Neutrophil (primary cell): ENCODE measurements around the gene H19.

Experiments
- H3K27ac ChIP-seq: fragments of 200-600 bp; sonication (generic); 2 replicates; pipeline ENCODE4 v1.5.1; 2016; ENCODE audit warnings: mild to moderate bottlenecking, moderate library complexity
- H3K27me3 ChIP-seq: fragments of 200-600 bp; sonication (generic); 2 replicates; pipeline ENCODE4 v1.6.0; 2016; ENCODE audit warnings: mild to moderate bottlenecking
- H3K36me3 ChIP-seq: fragments of 200-600 bp; sonication (generic); 2 replicates; pipeline ENCODE4 v1.5.1; 2017
- H3K4me1 ChIP-seq, 2 experiments: fragments of 200-600 bp in 1 of 2; sonication (generic) in 1 of 2; 1 replicate in 1 of 2; 2 replicates in 1 of 2; pipeline versions ENCODE4 v1.5.1 to v1.6.1; 2013 to 2016; ENCODE audit warnings: low read depth in 1 of 2, low read length in 1 of 2, mild to moderate bottlenecking in 1 of 2, moderate library complexity in 1 of 2; ENCODE audit not compliant: control insufficient read depth in 1 of 2, insufficient read depth in 1 of 2
- H3K4me3 ChIP-seq, 2 experiments: fragments of 200-600 bp in 1 of 2; sonication (generic) in 1 of 2; 1 replicate in 1 of 2; 2 replicates in 1 of 2; pipeline ENCODE4 v1.5.1; 2013 to 2016; ENCODE audit warnings: low read depth in 1 of 2, low read length in 1 of 2, mild to moderate bottlenecking in 1 of 2, moderate library complexity in 1 of 2
- H3K9me3 ChIP-seq: fragments of 200-600 bp; sonication (generic); 2 replicates; pipeline ENCODE4 v1.5.1; 2016
- TF ChIP-seq, protein P1 (sequence below): fragments of 200-600 bp; sonication (generic); IDR thresholded peaks from 2 replicates; pipeline ENCODE4 v1.5.1; 2016; ENCODE audit warnings: antibody characterized with exemption

Gene H19

DNA sequence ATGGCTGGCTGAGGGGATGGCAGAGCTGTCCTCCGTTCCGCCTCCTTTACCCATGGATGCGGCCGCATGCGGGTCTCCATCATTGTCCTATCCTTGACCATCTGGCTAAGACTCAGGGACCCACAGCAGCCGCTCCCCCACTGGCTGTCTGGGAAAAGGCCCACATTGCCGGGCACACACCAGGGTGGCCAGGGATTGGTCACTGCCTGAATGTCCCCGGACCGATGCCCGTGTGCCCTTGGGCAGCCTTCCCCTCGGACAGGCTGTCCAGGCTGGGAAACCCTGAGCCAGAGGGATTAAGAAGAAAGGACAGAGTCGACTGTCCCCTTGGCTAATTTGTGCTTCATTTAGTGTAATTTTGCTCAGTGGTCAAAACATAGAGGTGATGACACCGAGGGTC, 22.5 kb downstream of the H19 start:
- no peaks in the 10 kb centered on the region for H3K4me1 ChIP-seq
- TF ChIP-seq, protein P1, sequence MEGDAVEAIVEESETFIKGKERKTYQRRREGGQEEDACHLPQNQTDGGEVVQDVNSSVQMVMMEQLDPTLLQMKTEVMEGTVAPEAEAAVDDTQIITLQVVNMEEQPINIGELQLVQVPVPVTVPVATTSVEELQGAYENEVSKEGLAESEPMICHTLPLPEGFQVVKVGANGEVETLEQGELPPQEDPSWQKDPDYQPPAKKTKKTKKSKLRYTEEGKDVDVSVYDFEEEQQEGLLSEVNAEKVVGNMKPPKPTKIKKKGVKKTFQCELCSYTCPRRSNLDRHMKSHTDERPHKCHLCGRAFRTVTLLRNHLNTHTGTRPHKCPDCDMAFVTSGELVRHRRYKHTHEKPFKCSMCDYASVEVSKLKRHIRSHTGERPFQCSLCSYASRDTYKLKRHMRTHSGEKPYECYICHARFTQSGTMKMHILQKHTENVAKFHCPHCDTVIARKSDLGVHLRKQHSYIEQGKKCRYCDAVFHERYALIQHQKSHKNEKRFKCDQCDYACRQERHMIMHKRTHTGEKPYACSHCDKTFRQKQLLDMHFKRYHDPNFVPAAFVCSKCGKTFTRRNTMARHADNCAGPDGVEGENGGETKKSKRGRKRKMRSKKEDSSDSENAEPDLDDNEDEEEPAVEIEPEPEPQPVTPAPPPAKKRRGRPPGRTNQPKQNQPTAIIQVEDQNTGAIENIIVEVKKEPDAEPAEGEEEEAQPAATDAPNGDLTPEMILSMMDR, result no peak
- H3K4me3 ChIP-seq, result no peak overlapping the region
- H3K27ac ChIP-seq, result no peak overlapping the region
- no peaks in the 10 kb centered on the region for H3K9me3 ChIP-seq
- H3K27me3 ChIP-seq, result no peaks in the 10 kb centered on the region
- no peaks in the 10 kb centered on the region for H3K36me3 ChIP-seq

DNA sequence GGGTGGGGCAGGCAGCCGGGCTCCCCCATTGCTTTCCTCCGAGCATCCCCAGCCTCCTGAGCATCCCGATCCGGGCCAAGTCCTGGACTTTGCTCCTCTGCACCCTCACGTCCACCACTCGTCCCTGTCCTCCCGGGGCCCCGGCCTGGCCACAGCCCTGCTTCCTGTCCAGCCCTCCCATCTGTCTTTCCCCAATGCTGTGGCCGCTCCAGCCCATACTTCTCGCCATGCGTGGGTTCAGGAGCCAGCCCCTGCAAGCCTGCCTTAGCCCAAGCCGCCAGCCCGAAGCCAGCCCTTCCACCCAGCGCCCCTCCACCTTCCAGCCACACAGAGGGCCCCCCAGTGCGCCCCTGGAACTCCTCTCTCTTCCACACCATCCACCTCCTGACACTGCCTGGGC, 26.7 kb downstream of the H19 start:
- TF ChIP-seq, protein P1, result no peak

DNA sequence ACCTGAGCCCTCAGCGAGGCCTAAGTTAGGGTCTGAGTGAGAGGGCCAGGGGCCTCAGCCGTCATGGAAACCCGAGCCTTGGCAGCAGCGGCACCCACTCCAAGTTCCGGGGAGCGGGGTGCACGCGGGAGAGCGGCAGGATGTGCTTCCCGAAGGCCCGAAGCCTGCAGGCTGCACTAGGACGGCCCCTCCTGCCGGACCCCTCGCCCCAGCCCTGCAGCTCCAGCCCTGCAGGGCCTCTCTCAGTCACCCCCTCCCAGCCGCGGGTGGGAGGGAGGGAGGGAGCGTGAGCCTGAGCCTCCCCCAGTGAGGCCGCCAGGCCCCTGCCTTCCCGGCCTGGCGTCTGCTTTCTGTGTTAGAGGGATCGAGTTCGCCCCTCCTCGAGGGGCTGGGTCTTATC, 27.9 kb downstream of the H19 start:
- no peaks in the 10 kb centered on the region for H3K9me3 ChIP-seq
- TF ChIP-seq, protein P1, result no peak
- no peaks in the 10 kb centered on the region for H3K4me1 ChIP-seq
- H3K4me3 ChIP-seq, result no peak overlapping the region
- no peaks in the 10 kb centered on the region for H3K36me3 ChIP-seq
- no peaks in the 10 kb centered on the region for H3K27me3 ChIP-seq
- no peak overlapping the region for H3K27ac ChIP-seq

More for the DNA sequence above, 26.7 kb downstream of the H19 start:
- Histone ChIP-seq H3K27ac (no peak overlapping the region), H3K36me3 (no peaks in the 10 kb centered on the region), H3K4me3 (no peak overlapping the region), H3K27me3 (no peaks in the 10 kb centered on the region), H3K4me1 (no peaks in the 10 kb centered on the region), H3K9me3 (no peaks in the 10 kb centered on the region)

DNA sequence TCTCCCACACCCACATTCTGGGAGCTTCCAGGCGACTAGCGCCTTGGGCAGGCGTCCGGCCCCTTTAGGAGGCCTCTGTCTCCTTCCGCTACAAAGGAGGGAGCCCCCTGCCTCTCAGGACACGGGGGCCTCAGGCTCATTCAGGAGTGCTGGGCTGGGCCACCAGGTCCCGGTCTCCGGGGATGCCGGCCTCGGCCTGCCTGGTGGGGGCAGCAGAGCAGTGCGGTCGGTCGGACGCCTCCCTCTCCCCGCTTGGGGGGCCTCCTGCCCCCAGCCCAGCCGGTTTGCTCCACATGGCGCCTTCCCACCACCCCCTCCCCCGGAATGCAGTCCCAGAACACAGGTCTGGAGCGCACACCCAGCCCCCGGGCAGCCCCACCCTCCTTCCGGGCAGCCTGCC, 28.6 kb downstream of the H19 start:
- Histone ChIP-seq H3K9me3 (no peaks in the 10 kb centered on the region), H3K4me3 (no peak overlapping the region), H3K27ac (no peak overlapping the region), H3K36me3 (no peaks in the 10 kb centered on the region), H3K27me3 (no peaks in the 10 kb centered on the region), H3K4me1 (no peaks in the 10 kb centered on the region)
- TF ChIP-seq, protein P1, result no peak

DNA sequence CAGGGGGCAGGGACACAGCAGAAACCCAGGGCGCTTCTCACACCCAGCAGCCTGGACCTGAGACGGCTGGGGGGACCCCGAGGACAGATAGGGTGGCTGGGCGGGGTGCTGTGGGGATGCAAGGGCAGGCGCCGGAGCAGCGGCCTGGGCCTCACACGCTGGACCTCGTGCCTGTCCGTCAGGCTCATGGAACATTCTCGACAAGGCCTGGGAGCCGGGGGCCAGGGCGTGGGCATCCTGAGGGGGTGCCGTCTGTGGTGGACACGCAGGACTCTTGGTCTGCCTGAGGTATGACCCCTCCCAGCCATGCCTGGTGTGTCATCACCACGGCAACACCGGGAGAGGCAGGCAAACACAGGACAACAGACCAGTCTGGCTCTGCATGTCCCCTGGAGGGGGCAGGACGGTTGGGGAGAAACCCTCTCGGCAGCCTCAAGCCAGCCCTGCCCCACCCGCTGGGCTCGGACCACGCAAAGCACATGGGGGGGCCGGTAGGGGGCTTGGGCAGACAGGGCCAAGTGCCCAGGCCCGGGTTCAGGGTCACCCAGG, 29.1 kb downstream of the H19 start:
- no peaks in the 10 kb centered on the region for H3K27me3 ChIP-seq
- no peaks in the 10 kb centered on the region for H3K36me3 ChIP-seq
- H3K4me1 ChIP-seq, result no peaks in the 10 kb centered on the region
- H3K27ac ChIP-seq, result no peak overlapping the region
- TF ChIP-seq, protein P1, result no peak
- H3K4me3 ChIP-seq, result no peak overlapping the region
- H3K9me3 ChIP-seq, result no peaks in the 10 kb centered on the region
